ENCODE results near the gene MTF1. TPM values are rescaled to one million over a fixed set of nuclear protein-coding genes. Genes with fewer than 3 reads are reported as not detected.

The MTF1 gene
- polyA plus RNA-seq, 1 donor from 2014 or later, result 3.7 TPM

GRCh38 chr1:37831109-37831508 lies 28.3 kb downstream of the MTF1 start:
- Histone ChIP-seq H3K4me3 (ENCODE audit: low read length) (no peak overlapping the region), H3K36me3 (ENCODE audit: insufficient read depth, low read length) (peaks cover 12% of the 10 kb centered on the region), H2AFZ (ENCODE audit: low read depth, low read length) (no peak overlapping the region), H3K9me3 (ENCODE audit: low read length) (no peaks in the 10 kb centered on the region), H3K79me2 (replicated peaks; ENCODE audit: insufficient read depth, low read length) (no peaks in the 10 kb centered on the region), H3K27ac (ENCODE audit: low read length) (no peak overlapping the region), H3F3A (ENCODE audit: insufficient read depth, low read length, poor library complexity, severe bottlenecking) (no peaks in the 10 kb centered on the region), H4K20me1 (ENCODE audit: insufficient read depth) (no peaks in the 10 kb centered on the region), H3K27me3 (ENCODE audit: insufficient read depth, low read depth, low read length) (no peaks in the 10 kb centered on the region), H3K9me2 (ENCODE audit: insufficient read depth, low read length) (no peaks in the 10 kb centered on the region), H3K4me2 (ENCODE audit: low read length) (no peak overlapping the region), H3K9ac (ENCODE audit: low read length) (no peak overlapping the region)
- TF ChIP-seq REST (IDR thresholded peaks at IDR 0.05; ENCODE audit: borderline replicate concordance), result no peak
- TF ChIP-seq TAF1 (IDR thresholded peaks at IDR 0.05; ENCODE audit: low read depth), result no peak
- TF ChIP-seq POLR2AphosphoS5 (IDR thresholded peaks at IDR 0.05), result no peak
- TF ChIP-seq MXI1 (conservative IDR thresholded peaks at IDR 0.05; ENCODE audit: poor library complexity, severe bottlenecking), result no peak
- no peak for TF ChIP-seq CTCF (IDR thresholded peaks at IDR 0.05; ENCODE audit: poor library complexity, severe bottlenecking)

- Histone ChIP-seq H3F3A (ENCODE audit: insufficient read depth, low read length, poor library complexity, severe bottlenecking) (no peaks in the 10 kb centered on the region), H3K27me3 (ENCODE audit: insufficient read depth, low read depth, low read length) (no peaks in the 10 kb centered on the region), H3K36me3 (ENCODE audit: insufficient read depth, low read length) (peaks cover 8% of the 10 kb centered on the region), H3K9me2 (ENCODE audit: insufficient read depth, low read length) (no peaks in the 10 kb centered on the region), H3K9me3 (ENCODE audit: low read length) (no peaks in the 10 kb centered on the region), H3K4me3 (ENCODE audit: low read length) (no peak overlapping the region), H4K20me1 (ENCODE audit: insufficient read depth) (no peaks in the 10 kb centered on the region), H3K79me2 (replicated peaks; ENCODE audit: insufficient read depth, low read length) (no peaks in the 10 kb centered on the region), H2AFZ (ENCODE audit: low read depth, low read length) (no peak overlapping the region), H3K27ac (ENCODE audit: low read length) (no peak overlapping the region), H3K4me2 (ENCODE audit: low read length) (no peak overlapping the region), H3K9ac (ENCODE audit: low read length) (no peak overlapping the region)
- no peak for TF ChIP-seq EZH2 (IDR thresholded peaks at IDR 0.05; ENCODE audit: borderline replicate concordance, insufficient read depth, low read length, poor library complexity, severe bottlenecking)
- no peak for TF ChIP-seq RAD21 (conservative IDR thresholded peaks at IDR 0.05)
- TF ChIP-seq MXI1 (conservative IDR thresholded peaks at IDR 0.05; ENCODE audit: poor library complexity, severe bottlenecking), result no peak
- no peak for TF ChIP-seq TAF1 (IDR thresholded peaks at IDR 0.05; ENCODE audit: low read depth)
- no peak for TF ChIP-seq EP300 (conservative IDR thresholded peaks at IDR 0.05; ENCODE audit: poor library complexity, severe bottlenecking)
- TF ChIP-seq SMC3 (conservative IDR thresholded peaks at IDR 0.05; ENCODE audit: poor library complexity), result no peak
- TF ChIP-seq CTCF (IDR thresholded peaks at IDR 0.05; ENCODE audit: poor library complexity, severe bottlenecking), result no peak
- no peak for TF ChIP-seq REST (IDR thresholded peaks at IDR 0.05; ENCODE audit: borderline replicate concordance)
Observed at GRCh38 chr1:37828410-37829074, 30.9 kb downstream of the MTF1 start.

All from neural cell (in vitro differentiated cells).